A673 (cell line): ENCODE measurements around the gene CROCC2. TPM values are rescaled to one million over a fixed set of nuclear protein-coding genes. Genes with fewer than 3 reads are reported as not detected.

Experiments
- BruUV-seq: library from RNA; stranded (reverse); fragments of 400-500 nt; replicated peaks from 2 replicates; lab custom pipeline; 2021; lab: Mats Ljungman, UMichigan
- CTCF ChIA-PET: fragments of 300-600 bp; sonication (Branson Sonifier 250); formaldehyde crosslinking; loops from one replicate; lab custom pipeline; 2022; ENCODE audit warnings: antibody characterized with exemption; lab: Charles Lee
- POLR2A ChIA-PET: fragments of 300-600 bp; sonication (Branson Sonifier 250); formaldehyde crosslinking; loops from one replicate; lab custom pipeline; 2022; ENCODE audit warnings: antibody characterized with exemption; ENCODE audit not compliant: low non-redundant PET; lab: Charles Lee
- DNase-seq: peaks from one replicate; pipeline ENCODE4 v3.0.0-alpha.2; 2015; ENCODE audit warnings: low spot score
- H3K27ac ChIP-seq: fragments of 200-600 bp; sonication (generic); 2 replicates; pipeline ENCODE4 v1.5.1; 2016; ENCODE audit warnings: mixed run types, low read depth, mild to moderate bottlenecking, mixed read lengths, antibody characterized with exemption, low read length; ENCODE audit not compliant: poor library complexity, severe bottlenecking
- H3K27me3 ChIP-seq: fragments of 200-600 bp; sonication (generic); replicated peaks from 2 replicates; pipeline ENCODE4 v1.6.1; 2017; ENCODE audit warnings: mixed run types, low read depth, mild to moderate bottlenecking, mixed read lengths, antibody characterized with exemption, low read length; ENCODE audit not compliant: insufficient read depth, poor library complexity
- H3K36me3 ChIP-seq: fragments of 200-600 bp; sonication (generic); 2 replicates; pipeline ENCODE4 v1.6.1; 2016; ENCODE audit warnings: mixed run types, mild to moderate bottlenecking, mixed read lengths, antibody characterized with exemption, low read length; ENCODE audit not compliant: insufficient read depth, poor library complexity, severe bottlenecking
- H3K4me1 ChIP-seq: fragments of 200-600 bp; sonication (generic); 2 replicates; pipeline ENCODE4 v1.6.1; 2017; ENCODE audit warnings: mixed run types, mild to moderate bottlenecking, mixed read lengths, antibody characterized with exemption, low read length; ENCODE audit not compliant: insufficient read depth, poor library complexity, severe bottlenecking
- H3K4me3 ChIP-seq: fragments of 200-600 bp; sonication (generic); 2 replicates; pipeline ENCODE4 v1.5.1; 2016; ENCODE audit warnings: low read depth, mixed run types, mild to moderate bottlenecking, mixed read lengths, low read length; ENCODE audit not compliant: poor library complexity, severe bottlenecking
- H3K9me3 ChIP-seq: fragments of 200-600 bp; sonication (generic); 2 replicates; pipeline ENCODE4 v1.6.1; 2016; ENCODE audit warnings: mixed run types, low read depth, mild to moderate bottlenecking, mixed read lengths, antibody characterized with exemption, low read length; ENCODE audit not compliant: poor library complexity, severe bottlenecking
- EZH2 ChIP-seq: fragments of 200-600 bp; sonication (generic); IDR thresholded peaks from 2 replicates; pipeline ENCODE4 v1.6.1; 2017; ENCODE audit warnings: borderline replicate concordance, low read depth, mild to moderate bottlenecking, mixed read lengths, antibody characterized with exemption, low read length; ENCODE audit not compliant: poor library complexity, severe bottlenecking
- intact Hi-C: fragments of 100-400 bp; cut with micrococcal nuclease; formaldehyde crosslinking; loops from one replicate; pipeline ENCODE4 v1.10.0; 2022; ENCODE audit not compliant: unreplicated experiment
- total RNA-seq: library from RNA; stranded (reverse); gene quantifications from 2 replicates; pipeline ENCODE4 v1.2.3, GENCODE V29; 2021
- TF ChIP-seq, protein P1 (sequence below): fragments of 300-800, 200-600 bp; sonication (generic); conservative IDR thresholded peaks from 2 replicates; pipeline ENCODE4 v1.5.1; 2017; ENCODE audit warnings: low read depth, mild to moderate bottlenecking, antibody characterized with exemption, low read length, moderate library complexity, mixed read lengths

CROCC2 gene
- total RNA-seq, 1 experiment from 2014 or later, result not detected

DNA sequence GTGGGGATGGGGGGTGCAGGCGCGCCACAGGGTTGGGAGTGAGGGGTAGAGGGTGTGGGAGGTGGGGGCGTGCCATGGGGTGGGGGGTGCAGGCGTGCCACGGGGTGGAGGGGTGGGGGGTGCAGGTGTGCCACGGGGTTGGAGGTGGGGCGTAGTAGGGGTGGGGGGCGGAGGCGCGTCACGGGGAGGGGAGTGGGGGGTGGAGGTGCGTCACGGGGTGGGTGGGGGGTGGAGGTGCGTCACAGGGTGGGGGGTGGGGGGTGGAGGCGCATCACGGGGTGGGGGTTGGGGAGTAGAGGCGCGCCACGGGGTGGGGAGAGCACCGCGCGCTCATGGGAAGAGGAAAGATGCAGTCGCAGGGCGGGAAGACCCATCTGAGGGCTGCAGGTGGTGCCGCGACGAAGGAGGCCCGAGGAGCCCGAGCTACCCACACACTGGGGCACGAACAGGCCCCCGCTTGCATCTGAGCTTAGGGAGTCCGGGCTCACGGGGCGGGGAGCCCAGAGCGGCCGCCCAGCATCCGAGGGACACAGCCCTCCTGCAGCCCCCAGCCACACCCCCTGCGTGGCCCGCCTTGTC, 129.8 kb downstream of the CROCC2 start:
- Histone ChIP-seq H3K4me1 (no peaks in the 10 kb centered on the region), H3K27me3 (no peaks in the 10 kb centered on the region), H3K9me3 (no peaks in the 10 kb centered on the region), H3K4me3 (peak overlapping the region; percentile 12), H3K36me3 (no peaks in the 10 kb centered on the region), H3K27ac (no peak overlapping the region)
- intact Hi-C loops, result no loop called here
- BruUV-seq, result no TSS peak
- ChIA-PET POLR2A (no interaction called here), CTCF (no interaction called here)
- no peak for DNase-seq
- TF ChIP-seq, protein P1, sequence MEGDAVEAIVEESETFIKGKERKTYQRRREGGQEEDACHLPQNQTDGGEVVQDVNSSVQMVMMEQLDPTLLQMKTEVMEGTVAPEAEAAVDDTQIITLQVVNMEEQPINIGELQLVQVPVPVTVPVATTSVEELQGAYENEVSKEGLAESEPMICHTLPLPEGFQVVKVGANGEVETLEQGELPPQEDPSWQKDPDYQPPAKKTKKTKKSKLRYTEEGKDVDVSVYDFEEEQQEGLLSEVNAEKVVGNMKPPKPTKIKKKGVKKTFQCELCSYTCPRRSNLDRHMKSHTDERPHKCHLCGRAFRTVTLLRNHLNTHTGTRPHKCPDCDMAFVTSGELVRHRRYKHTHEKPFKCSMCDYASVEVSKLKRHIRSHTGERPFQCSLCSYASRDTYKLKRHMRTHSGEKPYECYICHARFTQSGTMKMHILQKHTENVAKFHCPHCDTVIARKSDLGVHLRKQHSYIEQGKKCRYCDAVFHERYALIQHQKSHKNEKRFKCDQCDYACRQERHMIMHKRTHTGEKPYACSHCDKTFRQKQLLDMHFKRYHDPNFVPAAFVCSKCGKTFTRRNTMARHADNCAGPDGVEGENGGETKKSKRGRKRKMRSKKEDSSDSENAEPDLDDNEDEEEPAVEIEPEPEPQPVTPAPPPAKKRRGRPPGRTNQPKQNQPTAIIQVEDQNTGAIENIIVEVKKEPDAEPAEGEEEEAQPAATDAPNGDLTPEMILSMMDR, result no peak
- no peak for TF ChIP-seq EZH2

DNA sequence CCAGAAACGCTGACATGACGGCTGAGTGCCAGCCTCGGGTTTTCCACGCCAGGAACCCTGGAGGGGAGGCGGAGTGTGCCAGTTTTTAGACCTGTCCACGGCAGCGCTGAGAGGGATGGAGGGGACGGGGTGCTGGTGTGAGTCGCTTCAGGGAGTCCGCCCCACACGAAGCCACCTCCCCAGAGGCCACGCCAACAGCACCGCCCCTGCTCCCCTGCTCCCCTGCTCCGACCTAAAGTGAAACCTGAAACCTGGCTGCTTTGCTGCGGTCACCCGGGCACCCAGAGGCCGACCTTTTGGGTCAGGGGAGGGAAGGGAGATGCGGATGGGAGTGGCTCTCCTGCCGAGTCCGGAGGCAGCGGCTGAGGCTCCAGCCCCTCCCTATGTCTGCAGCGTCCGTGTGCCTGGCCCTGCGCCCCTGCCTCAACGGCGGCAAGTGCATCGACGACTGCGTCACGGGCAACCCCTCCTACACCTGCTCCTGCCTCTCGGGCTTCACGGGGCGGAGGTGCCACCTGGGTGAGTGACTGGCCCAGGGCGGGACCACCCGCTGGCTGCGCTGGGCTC, 130.3 kb downstream of the CROCC2 start:
- no peak for DNase-seq
- intact Hi-C loops, result no loop called here
- no TSS peak for BruUV-seq
- ChIA-PET CTCF (no interaction called here), POLR2A (no interaction called here)
- Histone ChIP-seq H3K27ac (no peak overlapping the region), H3K4me1 (no peaks in the 10 kb centered on the region), H3K4me3 (peak overlapping the region; percentile 12), H3K27me3 (no peaks in the 10 kb centered on the region), H3K36me3 (no peaks in the 10 kb centered on the region), H3K9me3 (no peaks in the 10 kb centered on the region)
- TF ChIP-seq, protein P1, result no peak
- TF ChIP-seq EZH2, result no peak

DNA sequence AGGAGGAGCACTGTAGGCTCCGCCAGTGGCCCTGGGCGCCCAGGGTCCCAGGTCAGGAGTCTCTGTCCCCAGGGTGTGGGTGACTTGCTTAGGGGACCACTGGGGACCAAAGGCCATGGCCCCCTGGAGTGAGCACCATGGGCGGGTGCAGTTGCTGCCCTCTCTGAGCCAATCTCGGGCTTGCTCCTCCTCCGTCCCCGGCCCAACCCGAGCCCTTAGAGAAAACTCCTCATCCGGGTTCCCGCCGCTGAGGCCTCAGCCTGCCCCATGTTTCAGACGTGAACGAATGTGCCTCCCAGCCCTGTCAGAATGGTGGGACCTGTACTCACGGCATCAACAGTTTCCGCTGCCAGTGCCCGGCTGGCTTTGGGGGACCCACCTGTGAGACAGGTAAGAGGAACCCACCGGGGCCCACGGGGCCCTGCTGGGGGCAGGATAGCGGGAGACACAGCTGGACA, 130.9 kb downstream of the CROCC2 start:
- Histone ChIP-seq H3K27me3 (no peaks in the 10 kb centered on the region), H3K36me3 (no peaks in the 10 kb centered on the region), H3K4me3 (no peak overlapping the region), H3K4me1 (no peaks in the 10 kb centered on the region), H3K27ac (no peak overlapping the region), H3K9me3 (no peaks in the 10 kb centered on the region)
- ChIA-PET CTCF (no interaction called here), POLR2A (no interaction called here)
- no TSS peak for BruUV-seq
- no peak for DNase-seq
- intact Hi-C loops, result no loop called here
- TF ChIP-seq, protein P1, result no peak
